ENCODE results near the gene MUC13.
A peak's percentile ranks its signal among the peaks of the same experiment; 100 is the strongest.

The MUC13 gene

DNA sequence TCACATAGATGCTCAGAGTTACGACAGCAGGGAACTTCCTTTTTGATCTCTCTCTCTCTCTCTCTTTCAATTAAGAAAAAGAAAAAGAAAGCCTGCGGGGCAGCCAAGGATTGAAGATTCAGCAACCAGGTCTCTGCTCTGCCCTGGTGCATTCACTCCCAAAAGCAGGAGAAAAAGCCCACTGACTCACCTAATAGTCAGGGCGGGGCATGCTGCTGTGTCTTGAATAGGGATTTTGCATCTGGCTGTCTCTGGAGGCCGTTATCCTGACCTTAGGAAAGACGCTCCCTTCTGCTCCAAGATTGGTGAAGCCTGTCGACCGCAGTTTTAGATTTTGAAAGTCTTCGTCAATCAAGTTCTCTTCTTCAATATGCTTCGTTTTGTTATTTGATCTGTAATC is 26.6 kb downstream of the MUC13 start:
- no peaks in the 10 kb centered on the region for H3K9me3 ChIP-seq
- H3K4me1 ChIP-seq: no peaks in the 10 kb centered on the region
- in situ Hi-C loops (cut with MboI; ENCODE audit: low sequenced_read_pairs): loop anchor here (10.0 kb wide), 1 partner anchor 353 kb away; no protein-coding TSS in a partner anchor
- H3K27me3 ChIP-seq (ENCODE audit: low read depth): peaks cover 8% of the 10 kb centered on the region
- no peak for DNase-seq (ENCODE audit: low spot score in 2 of 2)
- H3K4me3 ChIP-seq: no peak overlapping the region
- H3K36me3 ChIP-seq (replicated peaks): no peaks in the 10 kb centered on the region

DNA sequence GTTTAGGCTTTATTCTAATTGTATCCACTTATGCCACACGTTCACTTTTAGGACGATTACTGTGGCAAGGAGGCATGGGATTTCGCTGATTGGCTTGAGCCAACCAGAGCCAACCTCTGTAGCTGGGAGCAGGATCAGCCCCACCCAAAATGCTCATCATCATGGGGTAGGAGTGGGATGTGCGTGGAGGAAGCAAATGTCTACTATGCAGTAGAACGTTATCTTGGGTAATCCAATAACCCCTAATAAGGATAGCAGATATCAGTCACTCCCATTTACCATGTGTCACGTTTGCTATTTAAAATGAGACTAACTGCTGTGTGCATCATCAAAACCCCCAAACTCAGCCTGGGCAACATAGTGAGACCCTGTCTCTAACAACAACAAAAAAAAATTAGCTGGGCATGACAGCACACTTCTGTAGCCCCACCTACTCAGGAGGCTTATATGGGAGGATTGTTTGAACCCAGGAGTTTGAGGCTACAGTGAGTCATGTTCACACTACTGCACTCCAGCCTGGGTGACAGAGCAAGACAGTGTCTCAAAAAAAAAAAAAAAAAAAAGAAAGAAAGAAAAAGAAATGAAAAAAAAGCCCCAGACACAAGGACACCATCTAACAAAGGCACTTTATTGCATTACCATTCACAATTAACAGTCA is 29.6 kb downstream of the MUC13 start:
- no peak for DNase-seq (ENCODE audit: low spot score in 2 of 2)
- H3K4me1 ChIP-seq: no peaks in the 10 kb centered on the region
- in situ Hi-C loops (cut with MboI; ENCODE audit: low sequenced_read_pairs): loop anchor here (5.0 to 10.0 kb wide), 2 partner anchors 143 to 350 kb away; no protein-coding TSS in a partner anchor
- no peaks in the 10 kb centered on the region for H3K9me3 ChIP-seq
- no peaks in the 10 kb centered on the region for H3K36me3 ChIP-seq (replicated peaks)
- H3K4me3 ChIP-seq: no peak overlapping the region
- H3K27me3 ChIP-seq (ENCODE audit: low read depth): peaks cover 8% of the 10 kb centered on the region

GRCh38 chr3:124903896-124904834 is 30.4 kb downstream of the MUC13 start:
- in situ Hi-C loops (cut with MboI; ENCODE audit: low sequenced_read_pairs): loop anchor here (5.0 to 10.0 kb wide), 2 partner anchors 142 to 349 kb away; no protein-coding TSS in a partner anchor

GRCh38 chr3:124896824-124897526 is 37.6 kb downstream of the MUC13 start:
- no peak for DNase-seq (ENCODE audit: low spot score in 2 of 2)
- no peaks in the 10 kb centered on the region for H3K36me3 ChIP-seq (replicated peaks)
- in situ Hi-C loops (cut with MboI; ENCODE audit: low sequenced_read_pairs): no loop called here

More at GRCh38 chr3:124903896-124904834, 30.4 kb downstream of the MUC13 start:
- DNase-seq (ENCODE audit: low spot score in 2 of 2): no peak
- peaks cover 8% of the 10 kb centered on the region for H3K27me3 ChIP-seq (ENCODE audit: low read depth)
- no peaks in the 10 kb centered on the region for H3K4me1 ChIP-seq
- no peaks in the 10 kb centered on the region for H3K9me3 ChIP-seq
- no peak overlapping the region for H3K4me3 ChIP-seq
- no peaks in the 10 kb centered on the region for H3K36me3 ChIP-seq (replicated peaks)

GRCh38 chr3:124895756-124896155 is 38.8 kb downstream of the MUC13 start:
- H3K27me3 ChIP-seq (ENCODE audit: low read depth): no peaks in the 10 kb centered on the region
- in situ Hi-C loops (cut with MboI; ENCODE audit: low sequenced_read_pairs): no loop called here
- no peaks in the 10 kb centered on the region for H3K36me3 ChIP-seq (replicated peaks)
- H3K9me3 ChIP-seq: no peaks in the 10 kb centered on the region
- no peak overlapping the region for H3K4me3 ChIP-seq
- no peaks in the 10 kb centered on the region for H3K4me1 ChIP-seq
- DNase-seq (ENCODE audit: low spot score in 2 of 2): no peak

More at GRCh38 chr3:124896824-124897526, 37.6 kb downstream of the MUC13 start:
- Histone ChIP-seq H3K4me1 (no peaks in the 10 kb centered on the region), H3K4me3 (no peak overlapping the region), H3K27me3 (ENCODE audit: low read depth) (no peaks in the 10 kb centered on the region), H3K9me3 (no peaks in the 10 kb centered on the region)

DNA sequence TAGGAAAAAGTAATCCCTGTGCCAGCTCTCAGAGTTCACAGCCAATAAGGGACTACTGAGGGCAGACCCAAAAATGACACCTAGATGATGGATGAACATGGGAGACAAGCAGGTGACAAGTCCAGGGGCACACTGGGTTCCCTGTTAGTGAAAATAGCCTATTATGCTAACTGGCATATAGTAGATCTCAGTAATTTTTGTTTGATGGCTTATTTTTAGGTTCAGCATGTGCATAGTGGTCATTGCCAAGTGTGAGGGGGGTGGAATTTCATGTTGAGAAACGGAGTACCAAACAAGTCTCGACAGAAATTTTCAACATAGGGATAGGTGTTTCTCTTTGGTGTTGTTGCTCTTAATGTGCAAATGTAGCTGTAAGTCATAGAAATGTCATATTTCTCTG is 41.0 kb downstream of the MUC13 start:
- H3K4me1 ChIP-seq: no peaks in the 10 kb centered on the region
- H3K4me3 ChIP-seq: no peak overlapping the region
- no peaks in the 10 kb centered on the region for H3K9me3 ChIP-seq
- H3K36me3 ChIP-seq (replicated peaks): no peaks in the 10 kb centered on the region
- no peaks in the 10 kb centered on the region for H3K27me3 ChIP-seq (ENCODE audit: low read depth)
- no peak for DNase-seq (ENCODE audit: low spot score in 2 of 2)
- in situ Hi-C loops (cut with MboI; ENCODE audit: low sequenced_read_pairs): no loop called here

DNA sequence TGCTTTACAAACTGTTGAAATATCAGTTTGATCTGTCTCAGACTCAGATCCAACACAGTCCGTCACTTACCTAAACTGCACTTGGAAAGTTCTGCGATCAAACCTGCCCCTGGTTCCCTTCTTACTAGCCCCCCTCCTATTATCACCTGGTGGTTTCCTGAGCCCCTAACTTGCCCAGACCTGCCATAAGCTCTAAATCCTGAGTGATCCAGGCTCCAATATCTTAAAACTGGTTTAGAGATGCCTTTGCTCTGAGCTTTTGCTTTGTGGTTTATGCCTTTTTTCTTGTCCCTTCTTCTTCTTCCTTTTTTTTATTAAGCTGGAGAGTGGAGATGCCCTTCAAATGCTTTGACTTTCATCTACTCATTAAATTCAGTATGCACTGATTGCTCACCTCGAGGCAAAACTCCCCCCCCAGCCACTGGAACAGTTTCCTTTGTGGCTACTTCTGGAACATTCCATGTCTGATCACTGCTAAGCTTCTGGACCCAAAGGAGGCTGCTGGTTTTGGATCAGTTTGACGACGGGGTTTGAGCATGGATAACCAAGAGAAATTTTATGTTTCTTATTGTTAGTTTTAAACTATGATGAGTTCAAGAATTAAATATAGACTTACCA is 43.9 kb downstream of the MUC13 start:
- DNase-seq (ENCODE audit: low spot score in 2 of 2): no peak
- no peaks in the 10 kb centered on the region for H3K27me3 ChIP-seq (ENCODE audit: low read depth)
- no peaks in the 10 kb centered on the region for H3K36me3 ChIP-seq (replicated peaks)
- in situ Hi-C loops (cut with MboI; ENCODE audit: low sequenced_read_pairs): no loop called here
- peaks cover under 1% of the 10 kb centered on the region; the same call in 1 of the 2 replicates for H3K4me1 ChIP-seq
- H3K4me3 ChIP-seq: no peak overlapping the region
- H3K9me3 ChIP-seq: no peaks in the 10 kb centered on the region

DNA sequence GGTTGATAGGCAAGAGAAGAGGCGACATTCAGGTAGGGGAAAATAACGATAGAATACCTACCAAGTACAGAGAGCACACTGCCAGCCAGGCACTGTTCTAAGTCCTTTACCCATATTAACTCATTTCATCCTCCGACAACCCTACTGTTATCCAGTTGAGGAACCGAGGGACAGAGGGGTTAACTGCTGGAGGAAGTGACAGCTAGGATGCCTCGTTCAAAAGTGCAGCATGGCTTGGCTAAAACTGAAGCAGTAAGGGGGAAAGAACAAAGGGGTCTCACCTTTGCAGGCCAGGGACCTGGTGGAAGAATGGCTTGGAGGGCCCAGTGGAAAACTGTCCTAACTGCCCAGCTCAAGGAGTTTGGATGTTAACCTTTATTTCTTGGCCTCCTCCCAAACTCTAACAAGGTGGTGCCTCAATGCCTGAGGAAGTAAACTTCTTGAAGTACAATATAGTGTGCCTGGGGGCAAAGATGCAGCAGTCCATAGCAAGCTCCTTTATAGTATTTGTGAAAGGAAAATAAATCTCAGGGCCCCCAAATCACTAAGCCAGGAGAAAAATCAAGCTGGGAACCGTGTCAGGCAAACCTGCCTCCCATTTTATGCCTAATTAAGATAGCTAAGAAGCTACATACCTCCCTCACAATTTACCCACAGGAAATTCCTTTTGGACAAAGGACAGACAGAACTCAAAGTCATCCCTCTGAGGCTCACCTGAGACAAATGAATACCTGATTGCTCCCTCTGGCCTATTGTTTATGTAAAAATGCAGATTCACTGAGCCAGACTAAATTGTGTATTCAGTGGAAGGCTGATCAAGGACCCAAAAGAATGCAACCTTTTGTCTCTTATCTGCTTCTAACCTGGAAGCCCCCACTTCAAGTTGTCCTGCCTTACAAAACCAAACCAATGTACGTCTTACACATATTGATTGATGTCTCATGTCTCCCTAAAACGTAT is 45.8 kb downstream of the MUC13 start:
- H3K27me3 ChIP-seq (ENCODE audit: low read depth): no peaks in the 10 kb centered on the region
- no peak overlapping the region for H3K4me3 ChIP-seq
- DNase-seq (ENCODE audit: low spot score in 2 of 2): no peak
- H3K36me3 ChIP-seq (replicated peaks): no peaks in the 10 kb centered on the region
- no peaks in the 10 kb centered on the region for H3K9me3 ChIP-seq
- peaks cover 8% of the 10 kb centered on the region for H3K4me1 ChIP-seq
- in situ Hi-C loops (cut with MboI; ENCODE audit: low sequenced_read_pairs): no loop called here

GRCh38 chr3:124887932-124888298 is 46.6 kb downstream of the MUC13 start:
- no peaks in the 10 kb centered on the region for H3K36me3 ChIP-seq (replicated peaks)
- in situ Hi-C loops (cut with MboI; ENCODE audit: low sequenced_read_pairs): no loop called here
- peaks cover 17% of the 10 kb centered on the region for H3K4me1 ChIP-seq
- no peaks in the 10 kb centered on the region for H3K27me3 ChIP-seq (ENCODE audit: low read depth)
- H3K4me3 ChIP-seq: no peak overlapping the region
- H3K9me3 ChIP-seq: no peaks in the 10 kb centered on the region
- DNase-seq (ENCODE audit: low spot score in 2 of 2): no peak

DNA sequence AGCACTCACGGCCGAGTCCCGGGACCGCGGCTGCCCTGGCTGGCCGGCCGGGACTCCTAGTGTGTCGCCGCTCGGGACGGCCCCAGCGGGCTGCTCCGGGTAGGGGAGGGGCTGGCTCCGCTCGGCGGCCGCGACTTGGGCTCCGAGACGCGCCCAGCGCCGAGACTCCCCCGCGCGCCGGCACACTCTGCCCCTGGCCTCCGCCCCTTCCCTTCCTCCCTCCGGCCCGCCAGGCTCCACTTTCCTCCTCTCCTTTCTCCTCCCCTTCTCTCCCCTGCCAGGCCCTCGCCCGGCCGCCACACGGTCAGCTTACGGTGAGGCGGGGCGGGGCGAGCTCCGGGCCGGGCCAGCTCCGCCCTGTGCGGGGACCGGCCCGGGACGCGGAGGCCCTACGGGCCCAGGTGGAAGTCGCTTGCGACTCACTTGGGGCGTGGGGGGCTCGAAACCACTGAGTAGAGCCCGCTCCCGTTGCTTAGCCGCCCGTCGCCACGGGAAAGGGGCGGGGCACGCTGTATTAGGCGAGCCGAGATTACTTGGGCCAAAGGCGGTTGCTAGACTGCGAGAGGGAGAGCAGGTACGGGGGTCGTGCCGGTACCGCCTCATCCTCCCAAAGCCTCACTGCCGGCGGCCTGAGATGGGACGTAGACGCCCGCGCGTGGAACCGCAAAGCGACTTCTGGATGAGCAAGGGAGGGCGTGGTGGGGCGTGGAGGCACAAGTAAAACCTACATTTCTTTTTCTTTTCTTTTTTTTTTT is 47.2 kb downstream of the MUC13 start, which contains the start of gene ITGB5:
Gene ITGB5, minus strand, starts transcription at position 189 of the 755 bp plus-strand sequence. CDS start 365 bp downstream, outside the sequence.
- DNase-seq (ENCODE audit: low spot score in 2 of 2): peak; percentile 86 to 90
- peak within 1 kb of the TSS; percentile 50 for H3K4me3 ChIP-seq
- H3K9me3 ChIP-seq: no peaks in the 10 kb centered on the region
- in situ Hi-C loops (cut with MboI; ENCODE audit: low sequenced_read_pairs): no loop called here
- H3K4me1 ChIP-seq: peaks cover 21% of the 10 kb centered on the region
- H3K36me3 ChIP-seq (replicated peaks): no peaks in the 10 kb centered on the region
- no peaks in the 10 kb centered on the region for H3K27me3 ChIP-seq (ENCODE audit: low read depth)

- peak overlapping the region; percentile 44 for H3K4me3 ChIP-seq
- no peaks in the 10 kb centered on the region for H3K9me3 ChIP-seq
- in situ Hi-C loops (cut with MboI; ENCODE audit: low sequenced_read_pairs): no loop called here
- H3K36me3 ChIP-seq (replicated peaks): no peaks in the 10 kb centered on the region
- peaks cover 22% of the 10 kb centered on the region for H3K4me1 ChIP-seq
- DNase-seq (ENCODE audit: low spot score in 2 of 2): peak; percentile 35 to 63
- H3K27me3 ChIP-seq (ENCODE audit: low read depth): no peaks in the 10 kb centered on the region
Measured at GRCh38 chr3:124886168-124887056, 48.1 kb downstream of the MUC13 start.

All from HAP-1 (cell line).